A549 (cell line): ENCODE results near the gene IGF1R.

Source experiments
- CBX2 ChIP-seq: fragments of 200-600 bp; sonication (generic); IDR thresholded peaks from 2 replicates; pipeline ENCODE4 v1.6.1; 2016; ENCODE audit warnings: low read depth, mild to moderate bottlenecking, borderline replicate concordance
- ESRRA ChIP-seq: fragments of 150-350 bp; IDR thresholded peaks from 2 replicates; pipeline ENCODE4 v1.6.1; 2014; ENCODE audit warnings: mild to moderate bottlenecking, low read length, borderline replicate concordance
- SMC3 ChIP-seq: fragments of >200 bp; sonication (Bioruptor Twin); formaldehyde crosslinking; IDR thresholded peaks from 3 replicates; pipeline ENCODE4 v1.6.1; 2018; ENCODE audit warnings: inconsistent platforms
- TF ChIP-seq, protein P1 (sequence below): fragments of 450-650 bp; IDR thresholded peaks from 2 replicates; pipeline ENCODE4 v1.6.1; 2014; ENCODE audit warnings: antibody characterized with exemption

DNA sequence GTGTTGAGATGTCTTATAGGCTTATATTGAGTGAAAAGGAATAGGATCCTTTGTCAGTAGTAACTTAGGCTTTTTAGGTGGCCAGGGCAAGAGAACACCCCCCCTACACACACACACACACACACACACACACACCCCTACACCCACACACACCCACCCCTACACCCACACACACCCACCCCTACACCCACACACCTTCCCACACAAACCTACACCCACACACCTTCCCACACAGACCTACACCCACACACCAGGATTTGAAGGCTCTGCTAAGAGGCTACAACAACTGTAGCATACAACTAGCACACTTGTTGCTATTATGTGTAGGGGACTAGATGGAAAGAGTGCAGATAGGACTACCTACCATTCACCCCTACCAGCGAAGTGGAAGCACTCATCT lies 186.6 kb downstream of the IGF1R start:
- TF ChIP-seq SMC3 (no peak), CBX2 (no peak), ESRRA (no peak)
- TF ChIP-seq, protein P1, sequence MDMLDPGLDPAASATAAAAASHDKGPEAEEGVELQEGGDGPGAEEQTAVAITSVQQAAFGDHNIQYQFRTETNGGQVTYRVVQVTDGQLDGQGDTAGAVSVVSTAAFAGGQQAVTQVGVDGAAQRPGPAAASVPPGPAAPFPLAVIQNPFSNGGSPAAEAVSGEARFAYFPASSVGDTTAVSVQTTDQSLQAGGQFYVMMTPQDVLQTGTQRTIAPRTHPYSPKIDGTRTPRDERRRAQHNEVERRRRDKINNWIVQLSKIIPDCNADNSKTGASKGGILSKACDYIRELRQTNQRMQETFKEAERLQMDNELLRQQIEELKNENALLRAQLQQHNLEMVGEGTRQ = no peak
